ENCODE results near the gene SNX32.

SNX32 gene

DNA sequence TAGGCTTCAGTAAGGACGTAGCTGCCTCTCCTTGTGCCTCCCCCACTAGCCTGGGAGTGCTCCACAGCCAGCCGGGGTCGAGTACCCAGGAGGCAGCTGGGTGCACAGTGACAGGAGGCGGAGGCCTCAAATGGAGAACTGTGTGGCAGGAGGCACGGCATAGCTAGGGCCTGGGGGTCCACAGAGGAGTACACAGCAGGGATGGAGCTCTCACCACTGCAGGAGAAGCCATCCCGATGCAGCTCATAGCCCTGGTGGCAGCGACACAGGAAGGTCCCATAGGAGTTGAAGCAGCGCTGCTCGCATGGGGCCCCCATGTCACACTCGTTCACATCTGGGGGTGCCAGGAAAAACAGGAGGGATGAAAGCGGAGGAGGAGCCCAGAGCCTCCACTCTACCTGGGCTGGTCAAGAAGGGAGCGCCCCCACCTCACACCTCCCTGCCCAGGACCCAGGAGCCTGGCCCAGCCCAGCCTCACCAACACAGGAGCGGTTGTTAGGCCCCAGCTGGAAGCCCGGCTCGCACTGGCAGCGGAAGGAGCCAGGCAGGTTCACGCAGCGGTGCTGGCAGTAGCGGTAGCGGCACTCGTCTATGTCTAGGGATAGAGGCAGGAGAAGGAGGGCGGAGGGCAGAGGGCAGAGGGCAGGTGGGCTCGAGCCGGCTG, 36.0 kb downstream of the SNX32 start:
- no peak for DNase-seq

DNA sequence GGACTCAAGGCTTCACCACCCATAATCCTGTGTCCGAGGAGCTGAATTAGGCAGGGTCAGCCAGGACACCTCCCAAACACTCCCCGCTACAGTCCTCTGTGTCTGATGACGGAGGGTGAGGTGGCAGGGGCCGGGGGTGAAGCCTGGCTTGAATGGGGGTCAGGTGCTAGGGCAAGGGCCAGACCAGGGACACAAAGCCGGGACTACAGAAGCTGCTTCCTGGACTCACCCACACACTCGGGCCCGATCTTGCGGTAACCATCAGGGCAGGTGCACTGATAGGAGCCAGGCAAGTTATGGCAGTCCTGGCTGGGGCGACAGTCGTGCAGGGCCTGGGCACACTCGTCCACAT, 36.5 kb downstream of the SNX32 start:
- no peak for DNase-seq

DNA sequence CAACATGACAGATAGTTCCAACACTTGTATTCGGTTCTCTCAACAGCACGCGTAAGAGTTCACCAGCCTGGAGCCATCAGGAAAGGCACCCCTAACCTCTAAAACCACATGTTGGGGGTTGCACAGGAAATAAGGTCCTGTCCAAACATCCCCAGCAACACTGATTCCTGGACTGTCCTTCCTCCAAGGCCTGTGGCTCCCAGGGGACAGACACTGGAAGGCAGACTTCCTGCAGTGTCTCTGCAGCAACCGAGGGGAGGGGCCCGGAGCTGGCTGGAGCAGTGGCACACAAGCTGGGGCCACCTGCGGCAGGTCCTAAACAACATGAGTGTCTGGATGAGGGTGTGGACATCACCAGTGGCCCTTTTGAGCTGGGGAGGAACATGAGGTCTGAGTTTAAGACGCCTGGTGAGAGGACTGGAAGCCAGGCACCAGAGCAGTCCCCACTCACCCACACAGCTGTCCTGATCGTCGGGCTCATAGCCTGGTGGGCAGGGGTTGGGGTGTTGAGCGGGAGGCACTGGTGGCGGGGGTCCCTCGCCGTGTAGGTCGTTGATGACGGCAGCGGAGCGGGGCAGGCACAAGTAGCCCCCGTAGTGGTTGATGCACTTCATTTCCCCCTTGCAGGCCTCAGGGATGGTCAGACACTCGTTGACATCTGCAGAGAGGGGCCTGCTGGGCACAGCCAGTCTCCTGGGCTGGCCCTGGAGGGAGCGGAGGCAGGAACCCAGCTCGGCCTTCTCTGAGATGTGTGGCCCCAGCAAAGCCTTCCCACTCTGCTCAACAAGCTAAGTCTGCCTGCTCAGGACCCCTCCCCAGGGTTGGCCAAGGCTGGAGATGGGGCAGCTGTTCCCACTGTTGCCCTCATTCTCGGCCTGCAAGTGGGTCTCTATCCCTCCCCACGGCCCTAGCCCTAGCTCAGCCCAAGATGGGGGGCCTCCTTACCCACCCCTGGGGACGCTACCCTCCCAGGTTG, 37.2 kb downstream of the SNX32 start:
- no peak for DNase-seq

DNA sequence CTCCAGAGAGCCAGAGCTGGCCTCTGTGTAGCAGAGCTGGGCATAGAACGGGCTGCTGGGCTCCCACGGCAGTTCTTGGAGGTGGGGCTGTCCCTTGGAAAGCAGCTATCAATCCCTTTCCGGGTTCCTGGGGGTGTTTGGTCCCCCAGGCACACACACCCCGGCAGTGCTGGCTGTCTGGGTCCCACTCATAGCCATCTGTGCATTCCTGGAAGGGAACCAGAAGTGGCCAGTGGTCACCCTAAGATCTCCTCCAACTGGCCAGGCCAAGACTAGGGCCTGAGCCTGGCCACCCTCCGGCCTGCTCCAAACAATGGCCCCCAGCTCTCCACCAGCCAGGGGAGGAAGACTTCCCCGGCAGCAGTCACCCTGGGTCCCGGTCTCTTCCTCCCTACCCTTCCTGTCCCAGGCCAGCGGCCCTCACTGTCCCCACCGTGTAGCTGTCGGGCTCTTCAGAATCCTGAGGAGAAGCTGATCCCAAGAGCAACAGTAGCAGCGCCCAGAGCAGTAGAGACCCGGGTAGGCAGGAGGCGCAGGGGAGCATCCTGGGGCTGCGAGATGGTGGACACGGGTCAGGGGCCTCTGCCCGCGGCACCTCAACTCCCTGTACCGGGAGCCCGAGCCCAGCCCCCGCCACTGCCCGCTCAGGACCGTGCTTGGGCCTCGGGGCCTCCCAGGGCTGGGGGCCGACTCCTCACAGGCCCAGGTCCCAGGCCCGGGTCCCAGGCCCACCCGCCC, 38.2 kb downstream of the SNX32 start:
- no peak for DNase-seq

DNA sequence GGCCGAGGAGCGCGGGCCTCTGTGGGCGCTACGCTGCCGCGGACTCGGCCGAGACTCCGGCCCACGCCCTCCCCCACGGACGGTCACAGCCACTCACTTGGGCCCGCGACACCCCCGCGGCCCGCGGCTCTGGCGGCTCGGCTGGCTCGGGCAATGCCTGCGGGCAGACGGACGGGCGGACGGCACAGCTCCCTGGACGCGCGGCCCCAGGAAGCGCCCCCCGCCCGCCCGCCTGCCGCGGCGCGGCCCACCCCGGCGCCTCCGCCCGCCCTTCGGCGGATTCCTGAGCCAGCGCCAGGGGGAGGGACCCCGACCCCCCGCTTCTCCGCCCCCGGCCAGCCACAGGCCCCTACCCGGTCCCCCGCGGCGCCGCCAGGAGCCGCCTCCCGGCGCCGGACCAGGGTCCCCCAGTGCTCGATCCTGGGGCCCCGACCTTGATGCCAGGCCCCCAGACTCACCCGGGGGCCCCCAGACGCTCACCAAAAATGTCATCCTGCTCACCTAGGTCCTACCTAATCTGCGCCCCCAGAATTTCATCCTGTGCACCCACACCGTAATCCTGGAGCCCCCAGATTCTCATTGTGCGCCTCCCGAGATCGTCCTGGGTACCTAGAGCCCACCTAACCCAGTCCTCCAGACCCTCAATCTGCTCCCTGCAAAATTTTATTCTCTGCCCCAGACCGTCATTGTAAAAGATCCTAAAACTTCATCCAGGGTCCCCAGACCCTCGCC, 39.0 kb downstream of the SNX32 start, which contains the start of gene EFEMP2:
Gene EFEMP2, minus strand, starts transcription at position 215 of the 732 bp plus-strand sequence. CDS start 446 bp downstream, outside the sequence.
- no peak for DNase-seq

DNA sequence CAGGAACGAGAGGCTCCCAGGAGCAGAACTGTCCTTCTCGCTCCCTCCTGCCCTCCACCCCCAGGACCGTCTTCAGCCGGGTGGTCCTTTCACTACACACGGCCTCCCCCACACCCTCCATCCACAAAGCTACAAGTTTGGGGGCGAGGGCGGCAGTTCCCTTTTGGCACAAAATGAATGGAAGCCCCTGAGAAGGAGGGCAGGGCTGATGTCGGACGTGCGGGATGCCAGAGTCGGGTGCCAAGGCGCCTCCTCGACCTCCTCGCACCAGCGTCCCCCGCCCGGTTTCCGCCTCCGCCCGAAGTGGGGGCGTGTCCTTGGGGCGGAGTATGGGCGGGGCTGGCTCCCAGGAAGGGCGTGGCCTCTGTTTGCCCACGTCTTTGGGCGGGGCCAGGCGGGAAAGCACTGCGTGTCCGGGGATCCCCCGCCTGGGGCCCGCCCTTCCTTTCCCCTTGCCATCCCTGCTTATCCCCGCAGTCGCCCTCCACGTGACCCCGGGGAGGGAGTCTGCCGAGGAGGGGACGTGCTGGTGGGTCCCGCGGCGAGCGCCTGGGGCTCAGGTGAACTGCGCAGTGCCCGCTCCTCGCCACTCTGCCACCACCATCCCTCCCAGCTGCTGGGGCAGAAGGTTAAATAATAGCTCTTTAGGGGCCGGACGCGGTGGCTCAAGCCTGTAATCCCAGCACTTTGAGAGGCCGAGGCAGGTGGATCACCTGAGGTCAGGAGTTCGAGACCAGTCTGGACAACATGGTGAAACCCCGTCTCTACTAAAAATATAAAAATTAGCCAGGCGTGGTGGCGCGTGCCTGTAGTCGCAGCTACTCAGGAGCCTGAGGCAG, 39.8 kb downstream of the SNX32 start:
- peak; percentile 69 for DNase-seq

DNA sequence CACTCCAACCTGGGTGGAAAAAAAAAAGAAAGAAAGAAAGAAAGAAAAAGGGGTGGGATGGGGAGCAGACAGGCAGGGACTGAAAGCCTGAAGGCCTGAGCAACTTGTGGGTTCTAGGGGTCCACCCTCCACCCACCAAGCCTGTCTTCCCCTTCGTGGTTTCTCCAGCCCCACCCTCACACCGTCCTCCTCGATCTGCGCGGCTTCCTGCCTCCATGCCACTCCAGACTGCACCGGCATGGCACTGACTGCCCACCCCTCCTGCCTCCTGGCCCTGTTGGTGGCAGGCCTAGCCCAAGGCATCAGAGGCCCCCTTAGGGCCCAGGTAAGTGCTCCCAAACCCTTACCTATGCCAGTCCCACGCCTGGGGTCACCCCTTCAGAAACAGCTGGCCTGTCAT, 45.9 kb downstream of the SNX32 start, which contains the start of gene CTSW:
Gene CTSW, plus strand, starts transcription at position 221 of the 400 bp plus-strand sequence. Its CDS starts 18 bp downstream, at position 239.
- no peak for DNase-seq

DNA sequence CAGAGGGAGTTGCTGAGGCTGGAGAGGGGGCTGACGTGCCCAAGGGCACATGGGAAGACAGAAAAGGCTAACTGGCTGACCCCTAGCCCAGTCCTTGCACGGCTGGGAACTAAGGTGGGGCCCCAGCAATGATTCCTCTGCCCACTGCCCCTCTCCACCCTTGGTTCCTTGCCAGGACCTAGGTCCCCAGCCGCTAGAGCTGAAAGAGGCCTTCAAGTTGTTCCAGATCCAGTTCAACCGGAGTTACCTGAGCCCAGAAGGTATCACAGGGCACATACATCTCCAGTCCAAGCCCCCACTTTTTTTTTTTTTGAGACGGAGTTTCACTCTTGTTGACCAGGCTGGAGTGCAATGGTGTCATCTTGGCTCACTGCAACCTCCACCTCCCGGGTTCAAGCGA, 46.3 kb downstream of the SNX32 start:
- no peak for DNase-seq

DNA sequence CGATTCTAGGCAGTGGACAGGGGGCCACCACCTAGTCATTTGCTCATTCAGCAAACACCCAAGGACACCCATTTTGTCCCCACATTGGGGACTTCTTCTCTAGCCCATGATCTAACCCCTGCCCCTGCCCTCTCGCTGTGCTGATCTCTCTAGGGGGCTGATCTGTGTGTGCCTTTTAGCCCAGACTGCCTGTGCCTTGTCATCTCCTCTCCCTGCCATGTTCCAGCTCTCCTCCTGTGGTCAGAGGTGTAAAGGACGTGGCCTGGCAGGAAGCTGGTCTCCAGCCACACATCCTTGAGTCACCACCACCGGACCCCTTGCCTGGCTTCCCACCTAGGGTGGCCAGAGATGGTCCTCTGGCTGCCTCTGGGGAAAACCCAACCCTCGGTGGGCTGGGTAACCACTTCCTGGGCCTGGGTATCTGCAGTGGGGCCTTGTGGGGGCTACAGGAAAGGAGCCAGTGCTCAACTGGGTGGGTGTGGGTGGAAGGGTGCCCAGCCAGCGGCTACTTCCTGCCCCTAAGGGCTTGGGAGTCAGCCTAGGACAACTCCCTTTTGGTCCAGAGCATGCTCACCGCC, 47.2 kb downstream of the SNX32 start:
- DNase-seq: no peak

DNA sequence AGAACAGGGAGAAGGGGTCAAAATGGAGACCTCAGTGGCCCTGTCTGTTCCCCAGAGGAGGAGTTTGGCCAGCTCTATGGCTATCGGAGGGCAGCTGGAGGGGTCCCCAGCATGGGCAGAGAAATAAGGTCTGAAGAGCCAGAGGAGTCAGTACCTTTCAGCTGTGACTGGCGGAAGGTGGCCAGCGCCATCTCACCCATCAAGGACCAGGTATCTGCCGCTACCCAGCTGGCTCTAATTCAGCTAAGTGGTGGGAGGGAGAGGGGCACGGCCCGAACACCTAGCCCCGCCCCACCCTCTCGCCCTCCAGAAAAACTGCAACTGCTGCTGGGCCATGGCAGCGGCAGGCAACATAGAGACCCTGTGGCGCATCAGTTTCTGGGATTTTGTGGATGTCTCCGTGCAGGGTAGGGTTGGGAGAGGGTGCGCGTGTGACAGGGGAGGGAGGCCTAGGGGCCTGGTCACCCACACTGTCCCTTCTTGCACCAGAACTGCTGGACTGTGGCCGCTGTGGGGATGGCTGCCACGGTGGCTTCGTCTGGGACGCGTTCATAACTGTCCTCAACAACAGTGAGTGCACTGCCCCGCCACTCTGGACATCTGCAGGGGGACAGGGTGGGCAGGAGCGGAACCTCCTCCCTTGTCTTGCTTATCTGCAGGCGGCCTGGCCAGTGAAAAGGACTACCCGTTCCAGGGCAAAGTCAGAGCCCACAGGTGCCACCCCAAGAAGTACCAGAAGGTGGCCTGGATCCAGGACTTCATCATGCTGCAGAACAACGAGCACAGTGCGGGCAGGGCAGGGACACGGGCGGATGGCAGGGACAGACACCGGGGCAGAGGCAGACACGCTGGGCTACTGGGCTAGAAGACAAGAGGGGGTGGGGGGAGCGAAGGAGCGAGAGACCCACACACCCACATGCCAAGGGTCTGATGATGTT, 48.6 kb downstream of the SNX32 start:
- no peak for DNase-seq

DNA sequence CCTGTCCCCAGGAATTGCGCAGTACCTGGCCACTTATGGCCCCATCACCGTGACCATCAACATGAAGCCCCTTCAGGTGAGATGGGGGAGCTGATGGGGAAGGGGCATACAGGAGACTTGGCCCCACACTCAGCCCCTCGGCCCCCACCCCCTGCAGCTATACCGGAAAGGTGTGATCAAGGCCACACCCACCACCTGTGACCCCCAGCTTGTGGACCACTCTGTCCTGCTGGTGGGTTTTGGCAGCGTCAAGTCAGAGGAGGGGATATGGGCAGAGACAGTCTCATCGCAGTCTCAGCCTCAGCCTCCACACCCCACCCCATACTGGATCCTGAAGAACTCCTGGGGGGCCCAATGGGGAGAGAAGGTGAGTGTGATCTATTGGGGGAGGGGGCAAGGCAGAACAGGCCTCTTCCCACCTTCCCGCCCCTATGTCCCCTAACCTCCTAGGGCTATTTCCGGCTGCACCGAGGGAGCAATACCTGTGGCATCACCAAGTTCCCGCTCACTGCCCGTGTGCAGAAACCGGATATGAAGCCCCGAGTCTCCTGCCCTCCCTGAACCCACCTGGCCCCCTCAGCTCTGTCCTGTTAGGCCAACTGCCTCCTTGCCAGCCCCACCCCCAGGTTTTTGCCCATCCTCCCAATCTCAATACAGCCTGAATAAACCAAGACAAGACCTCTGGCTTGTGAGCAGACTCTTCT, 49.4 kb downstream of the SNX32 start:
- no peak for DNase-seq

DNA sequence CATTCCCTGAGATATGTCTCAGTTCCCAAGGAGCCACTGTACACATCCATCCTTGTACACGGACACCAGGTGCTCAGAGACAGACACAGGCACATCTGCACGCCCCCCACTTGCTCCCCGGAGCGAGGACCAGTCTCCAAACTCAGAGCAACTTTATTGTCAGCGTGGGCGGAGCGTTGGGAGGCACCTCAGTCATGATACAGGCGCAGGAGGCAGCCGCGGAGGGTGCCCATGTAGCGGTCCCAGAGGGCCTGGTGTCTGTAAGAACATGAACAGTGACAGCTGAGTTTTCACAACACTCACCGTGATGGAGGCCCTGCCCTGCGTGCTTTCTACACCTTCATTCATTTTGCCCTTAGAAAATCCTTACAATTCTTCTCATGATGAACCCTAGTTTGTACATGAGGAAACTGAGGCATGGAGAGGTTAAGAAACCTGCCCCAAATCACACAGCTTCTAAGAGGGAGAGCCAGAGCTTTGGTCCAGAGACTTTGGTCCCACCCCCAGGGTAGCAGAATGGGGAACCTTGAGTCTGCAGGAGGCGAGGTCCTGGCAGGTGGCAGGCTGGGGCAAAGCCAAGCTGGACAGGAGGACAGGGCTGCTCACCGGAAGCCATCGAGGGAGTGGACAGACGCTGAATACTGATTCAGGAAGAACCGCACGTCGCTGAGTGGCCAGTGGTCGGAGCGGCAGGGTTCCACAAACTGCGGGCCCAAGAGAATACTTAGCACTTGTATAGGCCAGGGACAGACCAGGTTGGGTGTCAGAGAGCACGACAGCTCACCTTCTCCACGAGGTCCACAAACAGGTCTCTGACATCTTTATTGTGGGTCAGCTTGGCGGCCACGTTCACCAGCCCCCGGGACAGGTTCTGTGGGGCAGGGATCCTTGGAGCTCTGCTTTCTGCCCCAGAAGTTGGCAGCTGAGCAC, 50.3 kb downstream of the SNX32 start:
- no peak for DNase-seq

DNA sequence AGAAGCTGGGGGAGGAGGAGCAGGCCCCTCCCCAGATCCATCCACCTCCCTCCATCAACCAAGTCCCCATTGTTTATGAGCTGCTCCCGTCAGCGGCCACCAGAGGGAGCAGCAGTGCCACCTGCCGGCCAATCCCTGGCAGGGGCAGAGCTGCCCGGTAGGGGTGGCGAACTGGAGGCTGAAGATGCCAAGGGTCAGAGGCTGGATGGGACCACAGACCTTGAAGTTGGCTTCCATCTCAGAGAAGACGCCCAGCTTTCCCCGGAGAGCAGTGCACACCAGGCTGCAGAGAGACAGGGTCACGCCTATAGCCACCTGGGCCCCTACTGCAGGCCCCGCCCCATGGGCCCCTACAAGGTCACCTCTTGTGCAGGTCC, 50.9 kb downstream of the SNX32 start:
- peak; percentile 6 for DNase-seq

DNA sequence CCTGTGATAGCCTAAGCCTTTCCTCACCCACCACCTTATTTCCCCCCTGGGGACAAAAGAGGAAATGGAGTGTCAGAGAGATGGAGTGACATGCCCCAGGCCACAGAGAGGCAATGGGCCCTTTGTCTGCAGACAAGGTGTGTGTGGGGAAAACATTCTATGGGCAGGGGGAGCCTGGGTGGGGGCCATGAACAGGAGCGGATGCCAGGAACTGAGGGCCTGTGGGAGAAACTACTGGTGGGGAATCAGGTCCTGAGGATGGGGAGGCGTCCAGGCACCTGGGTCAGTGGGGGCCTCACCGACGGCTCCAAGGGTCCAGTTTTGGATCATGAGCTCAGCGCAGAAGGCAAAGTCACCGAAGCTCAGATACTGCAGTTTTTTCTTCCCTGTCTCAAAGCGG, 51.5 kb downstream of the SNX32 start:
- DNase-seq: no peak

DNA sequence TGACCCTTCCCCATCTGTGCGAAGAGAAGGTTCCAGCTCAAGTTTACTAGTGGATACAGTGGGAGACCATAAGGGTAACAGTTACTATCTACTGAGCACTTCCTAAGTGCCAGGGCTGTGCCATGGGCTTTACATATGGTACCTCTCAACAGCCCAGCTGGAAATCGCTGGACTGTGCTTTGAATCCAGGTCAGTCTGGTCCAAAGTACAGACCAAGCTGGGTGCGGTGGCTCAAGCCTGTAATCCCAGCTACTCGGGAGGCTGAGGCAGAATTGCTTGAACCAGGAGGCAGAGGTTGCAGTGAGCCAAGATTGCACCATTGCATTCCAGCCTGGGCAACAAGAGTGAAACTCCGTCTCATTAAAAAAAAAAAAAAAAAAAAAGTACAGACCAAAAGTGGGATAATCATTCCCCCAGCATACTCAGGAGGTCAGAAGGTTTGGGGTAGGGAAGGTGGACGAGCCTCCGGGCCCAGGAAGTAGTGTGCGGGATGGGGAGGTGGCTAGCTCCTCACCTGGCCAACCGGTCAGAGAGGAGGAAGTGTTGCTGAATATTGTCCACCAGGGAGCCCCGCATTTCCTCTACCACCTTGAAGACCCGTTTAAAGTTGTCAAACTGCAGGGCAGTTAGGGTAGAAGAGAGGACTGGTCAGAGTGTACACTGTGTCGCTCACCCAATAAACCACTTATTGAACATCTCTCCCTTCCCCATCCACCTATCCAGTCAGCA, 52.2 kb downstream of the SNX32 start:
- DNase-seq: no peak

DNA sequence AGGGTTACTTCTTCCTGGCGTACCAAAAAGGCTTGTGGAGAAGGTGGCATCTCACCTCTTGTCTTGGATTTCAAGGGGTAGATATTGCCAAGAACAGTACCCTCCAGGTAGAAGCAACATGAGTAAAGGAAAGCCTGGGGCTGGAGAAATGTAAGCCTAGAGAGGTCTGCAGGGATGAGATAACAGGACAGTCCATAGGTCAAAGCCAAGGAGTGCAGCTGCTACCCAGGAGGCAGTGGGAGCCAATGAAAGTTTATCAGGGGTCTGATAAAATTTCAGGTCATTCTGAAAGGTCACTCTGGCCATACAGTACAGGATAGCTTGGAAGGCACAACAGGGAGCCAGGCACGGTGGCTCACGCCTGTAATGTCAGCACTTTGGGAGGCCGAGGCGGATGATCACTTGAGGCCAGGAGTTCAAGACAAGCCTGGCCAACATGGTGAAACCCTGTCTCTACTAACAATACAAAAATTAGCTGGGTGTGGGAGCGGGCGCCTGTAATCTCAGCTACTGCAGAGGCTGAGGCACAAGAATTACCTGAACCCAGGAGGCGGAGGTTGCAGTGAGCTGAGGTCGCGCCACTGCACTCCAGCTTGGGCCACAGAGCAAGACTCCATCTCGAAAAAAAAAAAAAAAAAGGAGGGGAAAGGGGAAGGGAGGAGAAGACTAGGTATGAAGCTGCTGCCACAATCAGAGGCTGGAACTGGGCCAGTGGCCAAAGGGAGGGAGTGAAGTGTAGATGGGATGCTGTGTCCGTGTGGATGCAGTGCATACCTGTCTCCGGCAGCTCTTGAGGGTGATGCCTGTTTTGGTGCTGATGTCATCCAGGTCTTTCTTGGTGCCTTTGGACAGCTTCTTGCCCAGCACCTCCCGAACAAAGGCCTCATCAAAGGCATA, 53.3 kb downstream of the SNX32 start:
- no peak for DNase-seq

Measured in NCI-H1694 treated with DMSO at 0.1 percent for 48 hours (cell line).